Neutrophil (primary cell): ENCODE results near the gene EDRF1.

Experiments
- H3K27ac ChIP-seq: fragments of 200-600 bp; sonication (generic); 2 replicates; pipeline ENCODE4 v1.5.1; 2016; ENCODE audit warnings: mild to moderate bottlenecking, moderate library complexity
- H3K27me3 ChIP-seq: fragments of 200-600 bp; sonication (generic); 2 replicates; pipeline ENCODE4 v1.6.0; 2016; ENCODE audit warnings: mild to moderate bottlenecking
- H3K36me3 ChIP-seq: fragments of 200-600 bp; sonication (generic); 2 replicates; pipeline ENCODE4 v1.5.1; 2017
- H3K4me1 ChIP-seq, 2 experiments: fragments of 200-600 bp in 1 of 2; sonication (generic) in 1 of 2; 1 replicate in 1 of 2; 2 replicates in 1 of 2; pipeline versions ENCODE4 v1.5.1 to v1.6.1; 2013 to 2016; ENCODE audit warnings: low read depth in 1 of 2, low read length in 1 of 2, mild to moderate bottlenecking in 1 of 2, moderate library complexity in 1 of 2; ENCODE audit not compliant: control insufficient read depth in 1 of 2, insufficient read depth in 1 of 2
- H3K4me3 ChIP-seq, 2 experiments: fragments of 200-600 bp in 1 of 2; sonication (generic) in 1 of 2; 1 replicate in 1 of 2; 2 replicates in 1 of 2; pipeline ENCODE4 v1.5.1; 2013 to 2016; ENCODE audit warnings: low read depth in 1 of 2, low read length in 1 of 2, mild to moderate bottlenecking in 1 of 2, moderate library complexity in 1 of 2
- H3K9me3 ChIP-seq: fragments of 200-600 bp; sonication (generic); 2 replicates; pipeline ENCODE4 v1.5.1; 2016
- CTCF ChIP-seq: fragments of 200-600 bp; sonication (generic); IDR thresholded peaks from 2 replicates; pipeline ENCODE4 v1.5.1; 2016; ENCODE audit warnings: antibody characterized with exemption

Gene EDRF1

GRCh38 chr10:125797994-125798662 is 78.6 kb downstream of the EDRF1 start:
- Histone ChIP-seq H3K4me1 (no peaks in the 10 kb centered on the region), H3K36me3 (peaks cover 29% of the 10 kb centered on the region), H3K27ac (no peak overlapping the region), H3K4me3 (no peak overlapping the region), H3K27me3 (no peaks in the 10 kb centered on the region), H3K9me3 (no peaks in the 10 kb centered on the region)
- no peak for TF ChIP-seq CTCF

GRCh38 chr10:125799451-125800182 is 80.1 kb downstream of the EDRF1 start:
- Histone ChIP-seq H3K4me3 (no peak overlapping the region), H3K4me1 (no peaks in the 10 kb centered on the region), H3K36me3 (peaks cover 20% of the 10 kb centered on the region), H3K9me3 (no peaks in the 10 kb centered on the region), H3K27me3 (no peaks in the 10 kb centered on the region), H3K27ac (no peak overlapping the region)
- TF ChIP-seq CTCF, result no peak

- Histone ChIP-seq H3K4me1 (no peaks in the 10 kb centered on the region), H3K27ac (no peak overlapping the region), H3K27me3 (no peaks in the 10 kb centered on the region), H3K36me3 (peaks cover 15% of the 10 kb centered on the region), H3K4me3 (no peak overlapping the region), H3K9me3 (no peaks in the 10 kb centered on the region)
- no peak for TF ChIP-seq CTCF
Observed at GRCh38 chr10:125801574-125801973, 82.1 kb downstream of the EDRF1 start.

- peaks cover 18% of the 10 kb centered on the region for H3K36me3 ChIP-seq
- H3K27ac ChIP-seq, result no peak overlapping the region
- TF ChIP-seq CTCF, result no peak
- no peaks in the 10 kb centered on the region for H3K27me3 ChIP-seq
- H3K9me3 ChIP-seq, result no peaks in the 10 kb centered on the region
- H3K4me1 ChIP-seq, result no peaks in the 10 kb centered on the region
- no peak overlapping the region for H3K4me3 ChIP-seq
Observed at GRCh38 chr10:125802131-125802530, 82.6 kb downstream of the EDRF1 start.

GRCh38 chr10:125802739-125803138 is 83.2 kb downstream of the EDRF1 start:
- H3K9me3 ChIP-seq, result no peaks in the 10 kb centered on the region
- H3K36me3 ChIP-seq, result peaks cover 18% of the 10 kb centered on the region
- H3K4me3 ChIP-seq, result no peak overlapping the region
- no peak overlapping the region for H3K27ac ChIP-seq
- H3K27me3 ChIP-seq, result no peaks in the 10 kb centered on the region
- H3K4me1 ChIP-seq, result no peaks in the 10 kb centered on the region
- TF ChIP-seq CTCF, result no peak
